ENCODE data around the gene SDCCAG8. TPM values are rescaled to one million over a fixed set of nuclear protein-coding genes. Genes with fewer than 3 reads are reported as not detected.

SDCCAG8 gene
- total and polyA plus RNA-seq, 10 donors = 14.8 to 79.3 (median 46.5) TPM

GRCh38 chr1:243494741-243495431, 239.0 kb downstream of the SDCCAG8 start:
- Histone ChIP-seq H3K4me3 (no peak overlapping the region), H3K4me1 (peaks cover 0 to 25% (median 9%) of the 10 kb centered on the region in 6 donors), H3K9me3 (no peaks in the 10 kb centered on the region), H3K27me3 (replicated peaks in 1 of 7) (no peaks in the 10 kb centered on the region), H3K36me3 (peaks cover 0 to 38% (median 3%) of the 10 kb centered on the region in 6 donors), H3K27ac (peak overlapping the region in 5 of 8 donors; percentile 75 to 84 (median 81))
- TF ChIP-seq POLR2AphosphoS5 (IDR thresholded peaks at IDR 0.05) = peak in 1 of 3 donors; percentile 66
- no peak for TF ChIP-seq POLR2A (IDR thresholded peaks at IDR 0.05)
- 82 to 95% (median 89%) methylated on average over 13 to 15 of the region's 15 CpGs for WGBS, 5 donors
- no peak for DNase-seq
- intact Hi-C loops (cut with DNase I; ENCODE audit: low total_unique reads) = no loop called here

GRCh38 chr1:243495442-243496186, 239.8 kb downstream of the SDCCAG8 start:
- Histone ChIP-seq H3K36me3 (peaks cover 0 to 35% (median 2%) of the 10 kb centered on the region in 6 donors), H3K27ac (peak overlapping the region in 7 of 8 donors; percentile 73 to 84 (median 78)), H3K9me3 (no peaks in the 10 kb centered on the region), H3K4me1 (peaks cover 0 to 25% (median 9%) of the 10 kb centered on the region in 6 donors), H3K27me3 (replicated peaks in 1 of 7) (no peaks in the 10 kb centered on the region), H3K4me3 (peak overlapping the region in 1 of 8 donors; percentile 21)
- intact Hi-C loops (cut with DNase I; ENCODE audit: low total_unique reads) = no loop called here
- DNase-seq = no peak
- TF ChIP-seq POLR2A (IDR thresholded peaks at IDR 0.05) (no peak), POLR2AphosphoS5 (IDR thresholded peaks at IDR 0.05) (peak; percentile 7 to 57 (median 14))
- WGBS, 5 donors = 69 to 85% (median 79%) methylated on average over 23 to 24 of the region's 24 CpGs

- intact Hi-C loops (cut with DNase I; ENCODE audit: low total_unique reads) = no loop called here
- peak overlapping the region in 7 of 8 donors; percentile 73 to 84 (median 78) for H3K27ac ChIP-seq
- DNase-seq = no peak
Measured at GRCh38 chr1:243496187-243496646, 240.4 kb downstream of the SDCCAG8 start.

GRCh38 chr1:243496806-243497205, 241.0 kb downstream of the SDCCAG8 start:
- peaks cover 0 to 41% (median 2%) of the 10 kb centered on the region in 6 donors for H3K36me3 ChIP-seq
- TF ChIP-seq POLR2A (IDR thresholded peaks at IDR 0.05) (no peak), CTCF (IDR thresholded peaks at IDR 0.05 in 8 of 11, conservative IDR thresholded peaks at IDR 0.05 in 3 of 11) (no peak), POLR2AphosphoS5 (IDR thresholded peaks at IDR 0.05) (no peak)
- no peak for DNase-seq
- H3K4me1 ChIP-seq = peaks cover 0 to 25% (median 9%) of the 10 kb centered on the region in 6 donors
- intact Hi-C loops (cut with DNase I; ENCODE audit: low total_unique reads) = no loop called here
- no peaks in the 10 kb centered on the region for H3K27me3 ChIP-seq (replicated peaks in 1 of 7)
- no peaks in the 10 kb centered on the region for H3K9me3 ChIP-seq
- no peak overlapping the region for H3K4me3 ChIP-seq
- WGBS, 5 donors = 90 to 96% (median 92%) methylated on average over 11 of the region's 11 CpGs
- peak overlapping the region in 5 of 8 donors; percentile 75 to 84 (median 81) for H3K27ac ChIP-seq

More at GRCh38 chr1:243496187-243496646, 240.4 kb downstream of the SDCCAG8 start:
- TF ChIP-seq POLR2AphosphoS5 (IDR thresholded peaks at IDR 0.05) (peak in 1 of 3 donors; percentile 68), CTCF (IDR thresholded peaks at IDR 0.05 in 8 of 11, conservative IDR thresholded peaks at IDR 0.05 in 3 of 11) (no peak)
- Histone ChIP-seq H3K9me3 (no peaks in the 10 kb centered on the region), H3K4me1 (peaks cover 0 to 25% (median 9%) of the 10 kb centered on the region in 6 donors), H3K36me3 (peaks cover 0 to 35% (median 2%) of the 10 kb centered on the region in 6 donors), H3K27me3 (replicated peaks in 1 of 7) (no peaks in the 10 kb centered on the region), H3K4me3 (peak overlapping the region in 1 of 8 donors; percentile 21)
- WGBS, 5 donors = 52 to 66% (median 63%) methylated on average over 19 of the region's 19 CpGs

All from spleen (tissue), 11 donors.